ENCODE data around the gene CPLANE2. TPM values are rescaled to one million over a fixed set of nuclear protein-coding genes. Genes with fewer than 3 reads are reported as not detected.

The CPLANE2 gene
- total RNA-seq, 2 experiments from 2014 or later = 2.2 to 2.5 TPM

GRCh38 chr1:16183179-16183578 is 53.8 kb downstream of the CPLANE2 start:
- Mint-ChIP-seq H3K4me3 (no peak overlapping the region), H3K36me3 (no peaks in the 10 kb centered on the region), H3K27ac (no peak overlapping the region), H3K4me1 (no peaks in the 10 kb centered on the region), H3K27me3 (peaks cover 4% of the 10 kb centered on the region), H3K9me3 (no peaks in the 10 kb centered on the region)
- no peak for DNase-seq

- Mint-ChIP-seq H3K27me3 (no peaks in the 10 kb centered on the region), H3K4me1 (no peaks in the 10 kb centered on the region), H3K4me3 (no peak overlapping the region), H3K36me3 (no peaks in the 10 kb centered on the region), H3K9me3 (no peaks in the 10 kb centered on the region), H3K27ac (no peak overlapping the region)
- no peak for DNase-seq
Measured at GRCh38 chr1:16181887-16182719, 54.9 kb downstream of the CPLANE2 start.

Other genes with a start within 250 kb of the CPLANE2 start
- not detected for gene SRARP, start 232.9 kb downstream of the CPLANE2 start, total RNA-seq
- gene HSPB7, start 219.1 kb downstream of the CPLANE2 start, total RNA-seq = not detected
- gene CLCNKA, start 215.1 kb downstream of the CPLANE2 start, total RNA-seq = not detected
- not detected for gene CLCNKB, start 193.4 kb downstream of the CPLANE2 start, total RNA-seq
- under 1 TPM; 0.34 to 0.45 TPM for gene FAM131C, start 163.5 kb downstream of the CPLANE2 start, total RNA-seq
- under 1 TPM in 1 of 2 experiments, not detected in 1; 0.08 TPM for gene EPHA2, start 81.1 kb downstream of the CPLANE2 start, total RNA-seq
- 1 to 10 TPM; 4.4 to 4.5 TPM for gene ARHGEF19, start 24.5 kb downstream of the CPLANE2 start, total RNA-seq
- gene FBXO42, start 115.3 kb upstream of the CPLANE2 start, total RNA-seq = 10 to 100 TPM; 14.6 to 17.7 TPM
- 100 to 1,000 TPM; 190 to 196 TPM for gene SZRD1, start 130.1 kb upstream of the CPLANE2 start, total RNA-seq
- gene SPATA21, start 200.2 kb upstream of the CPLANE2 start, total RNA-seq = not detected
- gene NECAP2, start 203.5 kb upstream of the CPLANE2 start, total RNA-seq = 10 to 100 TPM; 52.5 to 54.9 TPM